GM12878 (cell line): ENCODE measurements around the gene RHOF. TPM values are rescaled to one million over a fixed set of nuclear protein-coding genes. Genes with fewer than 3 reads are reported as not detected.
A peak's percentile ranks its signal among the peaks of the same experiment; 100 is the strongest.

Experiments
- ATAC-seq: fragments of 200-7000 bp; cut with Tn5 transposase; 3 replicates; pipeline ENCODE4 v1.9.1; 2020; ENCODE audit warnings: mild to moderate bottlenecking, moderate library complexity
- BruUV-seq: library from RNA; stranded (reverse); fragments of 400-500 nt; replicated peaks from 2 replicates; lab custom pipeline; 2021; lab: Mats Ljungman, UMichigan
- CTCF ChIA-PET: fragments of 300-600 bp; sonication (Branson Sonifier 250); formaldehyde crosslinking; extraction: SDS; loops from one replicate; lab custom pipeline; 2021; ENCODE audit warnings: inconsistent platforms; lab: Yijun Ruan, JAX
- POLR2A ChIA-PET: fragments of 350-600 bp; formaldehyde crosslinking; extraction: SDS; loops from one replicate; lab custom pipeline; 2021; ENCODE audit warnings: inconsistent platforms; lab: Charles Lee
- RAD21 ChIA-PET: fragments of 300-600 bp; sonication (Branson Sonifier 250); formaldehyde crosslinking; loops from one replicate; lab custom pipeline; 2023; ENCODE audit warnings: antibody characterized with exemption; ENCODE audit not compliant: unreplicated experiment; lab: Charles Lee
- SMC1A ChIA-PET: fragments of 300-600 bp; sonication (Branson Sonifier 250); formaldehyde crosslinking; loops from one replicate; lab custom pipeline; 2023; ENCODE audit not compliant: unreplicated experiment, uncharacterized antibody; lab: Charles Lee
- DNase-seq: peaks from one replicate; pipeline ENCODE4 v3.0.0-alpha.2; 2011; ENCODE audit warnings: low read depth, low spot score
- FAIRE-seq: peaks from 3 replicates; lab custom pipeline; 2011; peaks lifted over from hg19 to GRCh38; lab: Jason Lieb, UNC
- H2AFZ ChIP-seq: 2 replicates; pipeline ENCODE4 v1.6.0; 2011; ENCODE audit warnings: low read depth, low read length, control low read depth; ENCODE audit not compliant: control insufficient read depth
- H3K27ac ChIP-seq: 2 replicates; pipeline ENCODE4 v1.5.1; 2011; ENCODE audit warnings: control low read depth; ENCODE audit not compliant: control insufficient read depth, insufficient read depth
- H3K27me3 ChIP-seq, 2 experiments: replicated peaks in 1 of 2; 2 replicates each; pipeline versions ENCODE4 v1.6.0 to v1.6.1; 2011; ENCODE audit warnings: low read length in 1 of 2; ENCODE audit not compliant: control insufficient read depth in 2 of 2, insufficient read depth in 2 of 2
- H3K36me3 ChIP-seq, 2 experiments: 2 replicates each; pipeline ENCODE4 v1.5.1; 2011; ENCODE audit warnings: low read length in 1 of 2; ENCODE audit not compliant: control insufficient read depth in 2 of 2, insufficient read depth in 2 of 2
- H3K4me1 ChIP-seq: 2 replicates; pipeline ENCODE4 v1.6.1; 2011; ENCODE audit warnings: mild to moderate bottlenecking, low read length, moderate library complexity, mixed read lengths; ENCODE audit not compliant: control insufficient read depth, insufficient read depth
- H3K4me2 ChIP-seq: 2 replicates; pipeline ENCODE4 v1.6.0; 2011; ENCODE audit warnings: control low read depth; ENCODE audit not compliant: control insufficient read depth, insufficient read depth
- H3K4me3 ChIP-seq: fragments of 200-600 bp; sonication (generic); 2 replicates; pipeline ENCODE4 v1.5.1; 2016
- H3K79me2 ChIP-seq: 2 replicates; pipeline ENCODE4 v1.6.0; 2011; ENCODE audit warnings: low read length; ENCODE audit not compliant: control insufficient read depth, insufficient read depth
- H3K9ac ChIP-seq: 2 replicates; pipeline ENCODE4 v1.8.0; 2011; ENCODE audit warnings: low read length, control low read depth, mixed read lengths; ENCODE audit not compliant: control insufficient read depth, insufficient read depth
- H3K9me3 ChIP-seq: replicated peaks from 3 replicates; pipeline ENCODE4 v1.5.1; 2011; ENCODE audit warnings: mild to moderate bottlenecking, low read length; ENCODE audit not compliant: control insufficient read depth, insufficient read depth
- H4K20me1 ChIP-seq: 2 replicates; pipeline ENCODE4 v1.6.0; 2011; ENCODE audit not compliant: control insufficient read depth, insufficient read depth
- DPF2 ChIP-seq: fragments of 450-650 bp; IDR thresholded peaks from 2 replicates; pipeline ENCODE4 v1.6.1; 2017; ENCODE audit warnings: mild to moderate bottlenecking
- MEF2B ChIP-seq: fragments of 450-650 bp; IDR thresholded peaks from 2 replicates; pipeline ENCODE4 v1.6.1; 2018; ENCODE audit warnings: mild to moderate bottlenecking, moderate library complexity; ENCODE audit not compliant: partially characterized antibody, poor library complexity, severe bottlenecking
- NR2C1 ChIP-seq: fragments of 450-650 bp; IDR thresholded peaks from 2 replicates; pipeline ENCODE4 v1.6.1; 2017; ENCODE audit warnings: antibody characterized with exemption, mild to moderate bottlenecking, moderate library complexity
- POLR2A ChIP-seq: IDR thresholded peaks from 2 replicates; pipeline ENCODE4 v1.6.1; 2011; ENCODE audit warnings: low read depth, mild to moderate bottlenecking, low read length
- RB1 ChIP-seq: fragments of 450-650 bp; formaldehyde crosslinking; IDR thresholded peaks from 2 replicates; pipeline ENCODE4 v1.6.1; 2017; ENCODE audit warnings: mild to moderate bottlenecking, borderline replicate concordance
- SIX5 ChIP-seq: IDR thresholded peaks from 2 replicates; pipeline ENCODE4 v1.6.1; 2011; ENCODE audit warnings: mild to moderate bottlenecking, low read depth, low read length, moderate library complexity; ENCODE audit not compliant: severe bottlenecking
- TARDBP ChIP-seq: IDR thresholded peaks from 2 replicates; pipeline ENCODE4 v1.6.1; 2016; ENCODE audit warnings: borderline replicate concordance
- ZNF24 ChIP-seq: fragments of 450-650 bp; IDR thresholded peaks from 2 replicates; pipeline ENCODE4 v1.6.1; 2017; ENCODE audit warnings: antibody characterized with exemption, mild to moderate bottlenecking
- WGBS: methylation state at CpG from one replicate; pipeline ENCODE4 v1.1.6; 2016; ENCODE audit warnings: low lambda C conversion rate; ENCODE audit not compliant: insufficient replicate concordance, insufficient coverage; ENCODE audit errors: missing lambda C conversion rate; 5-methylcytosine and 5-hydroxymethylcytosine counted together
- in situ Hi-C: fragments of 300-500 bp; cut with MboI; formaldehyde crosslinking; loops from 9 replicates; pipeline ENCODE4 v1.14.3; 2018; ENCODE audit warnings: mixed read lengths
- intact Hi-C: fragments of 100-400 bp; cut with micrococcal nuclease; formaldehyde crosslinking; loops from one replicate; pipeline ENCODE4 v1.14.2; 2022; ENCODE audit not compliant: unreplicated experiment
- polyA plus RNA-seq, 11 experiments: library from polyadenylated mRNA; depleted of rRNA in 4 of 11; unstranded in 6 of 11; stranded (reverse) in 5 of 11; fragments of >200 nt; fragmentation: Nextera tagmentation in 4 of 11; fragmentation: Illumina TruSeq in 1 of 11; extraction: Ambion mirVana in 4 of 11; extraction: Trizol in 1 of 11; gene quantifications; 1 replicate in 1 of 11; 2 replicates in 10 of 11; pipeline versions ENCODE4 v1.2.1 to v1.2.3, GENCODE V29; 2011 to 2016; ENCODE audit warnings: inconsistent platforms in 2 of 11, missing spikeins in 2 of 11, low read depth in 1 of 11
- total RNA-seq, 4 experiments: library from RNA; depleted of rRNA in 3 of 4; stranded (reverse); fragments of >200 nt in 3 of 4; fragmentation: Illumina TruSeq in 1 of 4; extraction: Trizol in 1 of 4; gene quantifications; 2 replicates each; pipeline versions ENCODE4 v1.2.1 to v1.2.3, GENCODE V29; 2013 to 2021
- TF ChIP-seq, protein P1 (sequence below): fragments of 450-650 bp; formaldehyde crosslinking; IDR thresholded peaks from 2 replicates; pipeline ENCODE4 v1.5.0; 2022; ENCODE audit warnings: mild to moderate bottlenecking, missing genetic modification characterization
- TF ChIP-seq, protein P2 (sequence below): IDR thresholded peaks from 2 replicates; pipeline ENCODE4 v1.6.1; 2011; ENCODE audit warnings: low read depth, mild to moderate bottlenecking, low read length, moderate library complexity, borderline replicate concordance; ENCODE audit errors: extremely low read depth

Gene RHOF
- total and polyA plus RNA-seq, 10 of the 15 experiments (the other 5 are each of a cell fraction or from before 2014, with no cell fraction given) = 6.1 to 78.7 (median 39.7) TPM

DNA sequence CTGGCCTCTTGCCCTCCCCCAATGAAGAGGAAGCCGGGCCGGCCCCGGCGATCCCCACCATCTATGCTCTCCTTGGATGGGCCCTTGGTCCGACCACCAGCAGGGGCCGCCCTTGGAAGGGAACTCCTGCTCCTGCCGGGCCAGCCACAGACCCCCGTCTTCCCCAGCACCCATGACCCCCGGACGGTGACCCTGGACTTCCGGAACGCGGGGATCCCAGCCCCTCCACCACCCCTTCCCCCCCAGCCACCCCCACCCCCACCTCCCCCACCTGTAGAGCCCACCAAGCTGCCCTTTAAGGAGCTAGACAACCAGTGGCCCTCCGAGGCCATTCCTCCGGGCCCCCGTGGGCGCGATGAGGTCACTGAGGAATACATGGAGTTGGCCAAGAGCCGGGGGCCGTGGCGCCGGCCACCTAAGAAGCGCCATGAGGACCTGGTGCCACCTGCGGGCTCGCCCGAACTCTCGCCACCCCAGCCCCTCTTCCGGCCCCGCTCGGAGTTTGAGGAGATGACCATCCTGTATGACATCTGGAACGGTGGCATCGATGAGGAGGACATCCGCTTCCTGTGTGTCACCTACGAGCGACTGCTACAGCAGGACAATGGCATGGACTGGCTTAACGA, 29.7 kb upstream of the RHOF start:
- no peak overlapping the region for H2AFZ ChIP-seq
- no TSS peak for BruUV-seq
- H4K20me1 ChIP-seq = no peaks in the 10 kb centered on the region; the same call in 1 of the 2 replicates
- intact Hi-C loops = no loop called here
- FAIRE-seq = no peak
- in situ Hi-C loops = no loop called here
- ATAC-seq = no peak
- H3K27me3 ChIP-seq = no peaks in the 10 kb centered on the region
- H3K9me3 ChIP-seq = no peaks in the 10 kb centered on the region
- H3K79me2 ChIP-seq = no peaks in the 10 kb centered on the region
- H3K36me3 ChIP-seq = peaks cover 21 to 28% of the 10 kb centered on the region in 2 experiments; a peak in 3 of 4 replicates
- ChIA-PET POLR2A (no interaction called here), SMC1A (no interaction called here), CTCF (no interaction called here), RAD21 (no interaction called here)
- TF ChIP-seq POLR2A (0 out of 2 replicates have a peak, but pooled peaks have one; percentile 10), MEF2B (no peak)
- 96% methylated on average over 29 of the region's 36 CpGs for WGBS
- H3K4me3 ChIP-seq = no peak overlapping the region
- no peaks in the 10 kb centered on the region for H3K4me1 ChIP-seq
- H3K4me2 ChIP-seq = no peak overlapping the region
- H3K9ac ChIP-seq = no peak overlapping the region
- no peak overlapping the region for H3K27ac ChIP-seq
- no peak for DNase-seq

DNA sequence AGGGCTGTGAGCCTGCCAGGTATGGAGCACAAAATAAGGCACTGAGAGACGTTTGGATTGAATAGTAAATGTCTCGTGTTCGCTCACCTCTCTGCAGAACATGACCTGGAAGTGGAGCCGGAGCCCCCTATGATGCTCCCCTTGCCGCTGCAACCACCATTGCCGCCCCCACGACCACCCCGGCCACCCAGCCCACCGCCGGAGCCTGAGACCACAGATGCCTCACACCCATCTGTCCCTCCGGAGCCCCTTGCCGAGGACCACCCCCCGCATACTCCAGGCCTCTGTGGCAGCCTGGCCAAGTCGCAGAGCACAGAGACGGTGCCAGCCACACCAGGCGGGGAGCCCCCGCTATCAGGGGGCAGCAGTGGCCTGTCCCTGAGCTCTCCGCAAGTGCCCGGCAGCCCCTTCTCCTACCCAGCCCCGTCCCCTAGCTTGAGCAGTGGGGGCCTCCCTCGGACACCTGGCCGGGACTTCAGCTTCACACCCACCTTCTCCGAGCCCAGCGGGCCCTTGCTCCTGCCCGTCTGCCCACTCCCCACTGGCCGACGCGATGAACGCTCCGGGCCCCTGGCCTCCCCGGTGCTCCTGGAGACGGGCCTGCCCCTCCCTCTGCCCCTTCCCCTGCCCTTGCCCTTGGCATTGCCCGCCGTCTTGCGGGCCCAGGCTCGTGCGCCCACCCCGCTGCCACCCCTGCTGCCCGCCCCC, 29.1 kb upstream of the RHOF start:
- FAIRE-seq = no peak
- no TSS peak for BruUV-seq
- H3K79me2 ChIP-seq = no peaks in the 10 kb centered on the region
- H4K20me1 ChIP-seq = no peaks in the 10 kb centered on the region; the same call in 1 of the 2 replicates
- SMC1A ChIA-PET = no interaction called here
- H3K4me2 ChIP-seq = no peak overlapping the region
- TF ChIP-seq, protein P1, sequence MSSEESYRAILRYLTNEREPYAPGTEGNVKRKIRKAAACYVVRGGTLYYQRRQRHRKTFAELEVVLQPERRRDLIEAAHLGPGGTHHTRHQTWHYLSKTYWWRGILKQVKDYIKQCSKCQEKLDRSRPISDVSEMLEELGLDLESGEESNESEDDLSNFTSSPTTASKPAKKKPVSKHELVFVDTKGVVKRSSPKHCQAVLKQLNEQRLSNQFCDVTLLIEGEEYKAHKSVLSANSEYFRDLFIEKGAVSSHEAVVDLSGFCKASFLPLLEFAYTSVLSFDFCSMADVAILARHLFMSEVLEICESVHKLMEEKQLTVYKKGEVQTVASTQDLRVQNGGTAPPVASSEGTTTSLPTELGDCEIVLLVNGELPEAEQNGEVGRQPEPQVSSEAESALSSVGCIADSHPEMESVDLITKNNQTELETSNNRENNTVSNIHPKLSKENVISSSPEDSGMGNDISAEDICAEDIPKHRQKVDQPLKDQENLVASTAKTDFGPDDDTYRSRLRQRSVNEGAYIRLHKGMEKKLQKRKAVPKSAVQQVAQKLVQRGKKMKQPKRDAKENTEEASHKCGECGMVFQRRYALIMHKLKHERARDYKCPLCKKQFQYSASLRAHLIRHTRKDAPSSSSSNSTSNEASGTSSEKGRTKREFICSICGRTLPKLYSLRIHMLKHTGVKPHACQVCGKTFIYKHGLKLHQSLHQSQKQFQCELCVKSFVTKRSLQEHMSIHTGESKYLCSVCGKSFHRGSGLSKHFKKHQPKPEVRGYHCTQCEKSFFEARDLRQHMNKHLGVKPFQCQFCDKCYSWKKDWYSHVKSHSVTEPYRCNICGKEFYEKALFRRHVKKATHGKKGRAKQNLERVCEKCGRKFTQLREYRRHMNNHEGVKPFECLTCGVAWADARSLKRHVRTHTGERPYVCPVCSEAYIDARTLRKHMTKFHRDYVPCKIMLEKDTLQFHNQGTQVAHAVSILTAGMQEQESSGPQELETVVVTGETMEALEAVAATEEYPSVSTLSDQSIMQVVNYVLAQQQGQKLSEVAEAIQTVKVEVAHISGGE = no peak
- no peak for TF ChIP-seq TARDBP
- TF ChIP-seq, protein P2, sequence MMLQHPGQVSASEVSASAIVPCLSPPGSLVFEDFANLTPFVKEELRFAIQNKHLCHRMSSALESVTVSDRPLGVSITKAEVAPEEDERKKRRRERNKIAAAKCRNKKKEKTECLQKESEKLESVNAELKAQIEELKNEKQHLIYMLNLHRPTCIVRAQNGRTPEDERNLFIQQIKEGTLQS = no peak
- peak; percentile 27; the same call in 1 of the 2 replicates for TF ChIP-seq POLR2A
- TF ChIP-seq NR2C1 = no peak
- TF ChIP-seq ZNF24 = no peak
- no peak for TF ChIP-seq RB1
- no peak for TF ChIP-seq DPF2
- no peak for TF ChIP-seq SIX5
- intact Hi-C loops (no loop called here), in situ Hi-C loops (no loop called here)
- H2AFZ ChIP-seq = no peak overlapping the region
- H3K36me3 ChIP-seq = peaks cover 24 to 27% of the 10 kb centered on the region in 2 experiments; a peak in 3 of 4 replicates
- H3K9ac ChIP-seq = no peak overlapping the region
- H3K4me3 ChIP-seq = no peak overlapping the region
- RAD21 ChIA-PET = no interaction called here
- no peaks in the 10 kb centered on the region for H3K27me3 ChIP-seq
- no peak overlapping the region for H3K27ac ChIP-seq
- 98% methylated on average over 35 of the region's 39 CpGs for WGBS
- no peaks in the 10 kb centered on the region for H3K4me1 ChIP-seq
- no peak for DNase-seq
- H3K9me3 ChIP-seq = no peaks in the 10 kb centered on the region
- CTCF ChIA-PET = no interaction called here
- POLR2A ChIA-PET = no interaction called here
- ATAC-seq = no peak
